Upper lobe of left lung (tissue), 6 donors: ENCODE data around the gene OR10C1. TPM values are rescaled to one million over a fixed set of nuclear protein-coding genes. Genes with fewer than 3 reads are reported as not detected.

Source experiments
- ATAC-seq, 2 donors: fragments of 200-7000 bp; cut with Tn5 transposase; one replicate each; pipeline ENCODE4 v1.9.1; 2022; ENCODE audit warnings: mild to moderate bottlenecking in 2 of 2, moderate library complexity in 2 of 2; ENCODE audit not compliant: low FRiP score in 2 of 2
- DNase-seq, 2 donors: peaks; one replicate each; pipeline ENCODE4 v3.0.0-alpha.2; 2019 to 2020
- H3K27ac ChIP-seq, 4 donors: fragments of 200-600 bp; sonication (generic); one replicate each; pipeline ENCODE4 v1.5.1; 2016 to 2019
- H3K27me3 ChIP-seq, 4 donors: fragments of 200-600 bp; sonication (generic); one replicate each; pipeline ENCODE4 v1.5.1; 2017 to 2019
- H3K36me3 ChIP-seq, 4 donors: fragments of 200-600 bp; sonication (generic); one replicate each; pipeline ENCODE4 v1.5.1; 2016 to 2019
- H3K4me1 ChIP-seq, 4 donors: fragments of 200-600 bp; sonication (generic); one replicate each; pipeline ENCODE4 v1.5.1; 2018 to 2019
- H3K4me3 ChIP-seq, 4 donors: fragments of 200-600 bp; sonication (generic); one replicate each; pipeline ENCODE4 v1.5.1; 2017 to 2019; ENCODE audit warnings: mild to moderate bottlenecking in 2 of 4, moderate library complexity in 1 of 4
- H3K9me3 ChIP-seq, 4 donors: fragments of 200-600 bp; sonication (generic); one replicate each; pipeline ENCODE4 v1.5.1; 2018 to 2019
- EP300 ChIP-seq, 4 donors: sonication (generic); formaldehyde crosslinking; IDR thresholded peaks; one replicate each; pipeline ENCODE4 v1.5.1; 2017; ENCODE audit warnings: antibody characterized with exemption in 4 of 4, control low read depth in 2 of 4
- POLR2A ChIP-seq, 4 donors: fragments of 450-650 bp; IDR thresholded peaks; one replicate each; pipeline ENCODE4 v1.5.1; 2016 to 2017; ENCODE audit warnings: antibody characterized with exemption in 4 of 4, mild to moderate bottlenecking in 2 of 4
- POLR2AphosphoS5 ChIP-seq, 2 donors: sonication (generic); formaldehyde crosslinking; IDR thresholded peaks; one replicate each; pipeline ENCODE4 v1.5.1; 2017; ENCODE audit warnings: antibody characterized with exemption in 2 of 2
- WGBS, 2 donors: methylation state at CpG; one replicate each; pipeline ENCODE4 v1.1.5; 2017 to 2018; 5-methylcytosine and 5-hydroxymethylcytosine counted together
- total RNA-seq, 6 donors: library from RNA; depleted of rRNA in 4 of 6; stranded (reverse); fragments of >200 nt in 4 of 6; gene quantifications; one replicate each; pipeline versions ENCODE4 v1.1.0 to v1.2.1, GENCODE V29; 2016 to 2021
- TF ChIP-seq, protein P1 (sequence below), 6 experiments: fragments of 450-650 bp in 4 of 6; fragments of 200-600 bp in 2 of 6; sonication (generic) in 2 of 6; IDR thresholded peaks; one replicate each; pipeline ENCODE4 v1.5.1; 2016 to 2019; ENCODE audit warnings: antibody characterized with exemption in 6 of 6
- donor health status: DM: no; HTN: no; CAD: no; lungs with moderate emphysema.
- donor health status: DM: no; HTN: yes; CAD: no; lungs with severe emphysema.

The OR10C1 gene
- total RNA-seq, 6 donors from 2014 or later: not detected

DNA sequence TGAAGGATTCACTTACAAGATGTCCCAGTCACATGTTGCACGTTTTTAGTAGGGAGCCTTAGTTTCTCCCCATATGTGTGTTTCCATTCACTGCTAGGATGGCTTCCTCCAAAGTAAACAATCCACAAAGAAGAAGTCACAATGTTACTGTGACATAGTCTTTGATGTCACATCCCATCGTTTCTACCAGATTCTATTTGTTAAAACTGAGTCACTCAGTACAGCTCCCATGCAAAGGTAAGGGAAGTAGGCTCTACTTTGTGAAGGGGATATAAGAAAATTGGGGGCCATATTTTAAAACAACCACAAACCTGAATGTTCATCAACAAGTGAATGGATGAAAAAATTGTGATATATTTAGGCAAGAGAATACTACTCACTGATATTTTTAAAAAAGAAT, 17.9 kb downstream of the OR10C1 start, which contains the start of the genes OR11A1 and OR2H1:
Gene OR11A1 (minus strand): TSS at position 101 of the 400 bp plus-strand sequence. CDS start 29,430 bp downstream, outside the sequence.
Gene OR2H1 (plus strand): TSS at position 185 of the 400 bp plus-strand sequence. CDS start 4,615 bp downstream, outside the sequence.
- Histone ChIP-seq H3K27ac (no peak within 1 kb of the TSS), H3K9me3 (no peaks in the 10 kb centered on the region), H3K27me3 (no peaks in the 10 kb centered on the region), H3K4me3 (no peak within 1 kb of the TSS), H3K36me3 (no peaks in the 10 kb centered on the region), H3K4me1 (no peaks in the 10 kb centered on the region)
- ATAC-seq (no peak), DNase-seq (no peak)
- 65 to 74% methylated on average over 2 of the region's 2 CpGs for WGBS, 2 donors
- TF ChIP-seq, protein P1, sequence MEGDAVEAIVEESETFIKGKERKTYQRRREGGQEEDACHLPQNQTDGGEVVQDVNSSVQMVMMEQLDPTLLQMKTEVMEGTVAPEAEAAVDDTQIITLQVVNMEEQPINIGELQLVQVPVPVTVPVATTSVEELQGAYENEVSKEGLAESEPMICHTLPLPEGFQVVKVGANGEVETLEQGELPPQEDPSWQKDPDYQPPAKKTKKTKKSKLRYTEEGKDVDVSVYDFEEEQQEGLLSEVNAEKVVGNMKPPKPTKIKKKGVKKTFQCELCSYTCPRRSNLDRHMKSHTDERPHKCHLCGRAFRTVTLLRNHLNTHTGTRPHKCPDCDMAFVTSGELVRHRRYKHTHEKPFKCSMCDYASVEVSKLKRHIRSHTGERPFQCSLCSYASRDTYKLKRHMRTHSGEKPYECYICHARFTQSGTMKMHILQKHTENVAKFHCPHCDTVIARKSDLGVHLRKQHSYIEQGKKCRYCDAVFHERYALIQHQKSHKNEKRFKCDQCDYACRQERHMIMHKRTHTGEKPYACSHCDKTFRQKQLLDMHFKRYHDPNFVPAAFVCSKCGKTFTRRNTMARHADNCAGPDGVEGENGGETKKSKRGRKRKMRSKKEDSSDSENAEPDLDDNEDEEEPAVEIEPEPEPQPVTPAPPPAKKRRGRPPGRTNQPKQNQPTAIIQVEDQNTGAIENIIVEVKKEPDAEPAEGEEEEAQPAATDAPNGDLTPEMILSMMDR (IDR thresholded peaks at IDR 0.05): no peak
- no peak for TF ChIP-seq EP300 (IDR thresholded peaks at IDR 0.05)

GRCh38 chr6:29461021-29461814, 22.1 kb downstream of the OR10C1 start:
- WGBS, 2 donors: 73 to 79% methylated on average over 5 of the region's 5 CpGs
- ATAC-seq: no peak

GRCh38 chr6:29462022-29462421, 22.9 kb downstream of the OR10C1 start:
- 79 to 85% methylated on average over 4 to 6 of the region's 6 CpGs for WGBS, 2 donors
- Histone ChIP-seq H3K36me3 (no peaks in the 10 kb centered on the region), H3K4me3 (no peak overlapping the region), H3K4me1 (no peaks in the 10 kb centered on the region), H3K9me3 (no peaks in the 10 kb centered on the region), H3K27me3 (no peaks in the 10 kb centered on the region), H3K27ac (no peak overlapping the region)
- TF ChIP-seq EP300 (IDR thresholded peaks at IDR 0.05): no peak
- ATAC-seq (no peak), DNase-seq (no peak)

More at GRCh38 chr6:29461021-29461814, 22.1 kb downstream of the OR10C1 start:
- Histone ChIP-seq H3K4me1 (no peaks in the 10 kb centered on the region), H3K9me3 (no peaks in the 10 kb centered on the region), H3K4me3 (no peak overlapping the region), H3K36me3 (no peaks in the 10 kb centered on the region), H3K27me3 (no peaks in the 10 kb centered on the region), H3K27ac (no peak overlapping the region)
- DNase-seq: no peak
- TF ChIP-seq POLR2AphosphoS5 (IDR thresholded peaks at IDR 0.05) (no peak), POLR2A (IDR thresholded peaks at IDR 0.05) (no peak), EP300 (IDR thresholded peaks at IDR 0.05) (no peak)
- TF ChIP-seq, protein P1 (IDR thresholded peaks at IDR 0.05): no peak

DNA sequence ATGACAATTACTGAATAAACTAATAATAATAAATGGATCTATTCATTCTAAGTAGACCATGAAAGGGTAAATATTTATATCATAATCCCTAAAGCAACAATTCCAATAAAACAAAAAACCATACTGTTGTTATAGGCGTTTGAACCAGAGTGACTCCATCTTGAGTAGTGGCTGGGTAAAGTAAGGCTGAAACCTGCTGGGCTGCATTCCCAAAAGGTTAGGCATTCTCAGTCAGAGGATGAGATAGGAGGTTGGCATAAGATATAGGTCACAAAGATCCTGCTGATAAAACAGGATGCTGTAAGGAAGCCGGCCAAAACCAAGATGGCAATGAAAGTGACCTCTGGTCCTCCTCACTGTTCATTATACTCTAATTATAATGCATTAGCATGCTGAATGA, 26.2 kb downstream of the OR10C1 start:
- H3K36me3 ChIP-seq: no peaks in the 10 kb centered on the region
- H3K27me3 ChIP-seq: no peaks in the 10 kb centered on the region
- TF ChIP-seq, protein P1 (IDR thresholded peaks at IDR 0.05): no peak
- TF ChIP-seq EP300 (IDR thresholded peaks at IDR 0.05) (no peak), POLR2AphosphoS5 (IDR thresholded peaks at IDR 0.05) (no peak), POLR2A (IDR thresholded peaks at IDR 0.05) (no peak)
- DNase-seq (no peak), ATAC-seq (no peak)
- H3K4me1 ChIP-seq: no peaks in the 10 kb centered on the region
- H3K4me3 ChIP-seq: no peak overlapping the region
- H3K27ac ChIP-seq: no peak overlapping the region
- no peaks in the 10 kb centered on the region for H3K9me3 ChIP-seq
- WGBS, 2 donors: 67 to 68% methylated on average over 2 of the region's 2 CpGs

DNA sequence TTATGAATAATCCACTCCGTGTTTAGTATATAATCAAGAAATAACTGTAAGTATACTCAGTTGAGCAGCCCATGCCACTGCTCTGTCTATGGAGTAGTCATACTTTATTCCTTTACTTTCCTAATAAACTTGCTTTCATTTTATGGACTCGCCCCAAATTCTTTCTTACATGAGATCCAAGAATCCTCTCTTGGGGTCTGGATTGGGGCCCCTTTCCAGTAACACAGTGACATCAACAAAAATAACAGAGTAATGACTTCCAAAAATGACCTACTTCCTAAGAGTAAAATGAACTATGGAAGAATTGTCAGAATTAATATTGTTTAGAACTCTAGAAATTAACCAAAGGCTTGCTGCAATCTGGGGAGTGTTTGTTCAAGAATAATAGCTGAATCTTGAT, 26.7 kb downstream of the OR10C1 start:
- Histone ChIP-seq H3K9me3 (no peaks in the 10 kb centered on the region), H3K36me3 (no peaks in the 10 kb centered on the region), H3K27me3 (no peaks in the 10 kb centered on the region), H3K4me1 (no peaks in the 10 kb centered on the region), H3K4me3 (no peak overlapping the region), H3K27ac (no peak overlapping the region)
- TF ChIP-seq POLR2A (IDR thresholded peaks at IDR 0.05) (no peak), POLR2AphosphoS5 (IDR thresholded peaks at IDR 0.05) (no peak), EP300 (IDR thresholded peaks at IDR 0.05) (no peak)
- TF ChIP-seq, protein P1 (IDR thresholded peaks at IDR 0.05): no peak
- 88 to 94% methylated on average over 2 of the region's 2 CpGs for WGBS, 2 donors
- DNase-seq (no peak), ATAC-seq (no peak)
